Forelimb muscle (tissue), 1 donor: ENCODE data around the gene MED13L. TPM values are rescaled to one million over a fixed set of nuclear protein-coding genes. Genes with fewer than 3 reads are reported as not detected.
"Not testable (repeated sequence)": the region's sequence is repeated elsewhere in the genome, so short reads cannot be mapped to it uniquely, and the experiment has no call there.

Experiments
- DNase-seq: peaks from one replicate; pipeline ENCODE4 v3.0.0-alpha.2; 2013; ENCODE audit warnings: low read depth
- polyA plus RNA-seq: library from polyadenylated mRNA; unstranded; fragments of 120-200 nt; gene quantifications from one replicate; pipeline ENCODE4 v1.2.1, GENCODE V29; 2013; ENCODE audit not compliant: insufficient read length

Gene MED13L
- polyA plus RNA-seq, 1 donor: 45.2 TPM

- DNase-seq: no peak
Observed at GRCh38 chr12:116303929-116304328, 26.4 kb upstream of the MED13L start.

GRCh38 chr12:116303066-116303465, 25.6 kb upstream of the MED13L start:
- DNase-seq: no peak

- no peak for DNase-seq
Observed at GRCh38 chr12:116302166-116303058, 24.9 kb upstream of the MED13L start.

GRCh38 chr12:116301621-116302020, 24.1 kb upstream of the MED13L start:
- no peak for DNase-seq

GRCh38 chr12:116299665-116300328, 22.3 kb upstream of the MED13L start:
- no peak for DNase-seq

- DNase-seq: no peak
Observed at GRCh38 chr12:116299064-116299463, 21.6 kb upstream of the MED13L start.

- no peak for DNase-seq
Observed at GRCh38 chr12:116298578-116298977, 21.1 kb upstream of the MED13L start.

GRCh38 chr12:116297224-116297834, 19.8 kb upstream of the MED13L start:
- DNase-seq: no peak

- DNase-seq: no peak
Observed at GRCh38 chr12:116295327-116296263, 18.1 kb upstream of the MED13L start.

- no peak for DNase-seq
Observed at GRCh38 chr12:116294454-116295165, 17.1 kb upstream of the MED13L start.

GRCh38 chr12:116293687-116294453, 16.4 kb upstream of the MED13L start:
- DNase-seq: no peak

- DNase-seq: no peak
Observed at GRCh38 chr12:116291218-116291617, 13.7 kb upstream of the MED13L start.

GRCh38 chr12:116288735-116289134, 11.2 kb upstream of the MED13L start:
- DNase-seq: no peak

GRCh38 chr12:116287842-116288301, 10.4 kb upstream of the MED13L start:
- no peak for DNase-seq

- no peak for DNase-seq
Observed at GRCh38 chr12:116284396-116284795, 6.9 kb upstream of the MED13L start.

GRCh38 chr12:116283881-116284280, 6.4 kb upstream of the MED13L start:
- not testable (repeated sequence) for DNase-seq

GRCh38 chr12:116282371-116283286, 5.1 kb upstream of the MED13L start:
- no peak for DNase-seq

- no peak for DNase-seq
Observed at GRCh38 chr12:116280595-116281290, 3.2 kb upstream of the MED13L start.
